HepG2 (cell line): ENCODE results near the gene TSPAN3. TPM values are rescaled to one million over a fixed set of nuclear protein-coding genes. Genes with fewer than 3 reads are reported as not detected.
A peak's percentile ranks its signal among the peaks of the same experiment; 100 is the strongest.

Source experiments
- BRCA1 ChIP-seq: sonication (generic); formaldehyde crosslinking; IDR thresholded peaks from 2 replicates; pipeline ENCODE4 v1.4.0; 2020; ENCODE audit warnings: missing genetic modification reagents
- BRF2 ChIP-seq: sonication (generic); formaldehyde crosslinking; IDR thresholded peaks from 2 replicates; pipeline ENCODE4 v1.8.1; 2022; ENCODE audit warnings: mild to moderate bottlenecking, missing genetic modification reagents
- CERS6 ChIP-seq: sonication (generic); formaldehyde crosslinking; IDR thresholded peaks from 2 replicates; pipeline ENCODE4 v1.5.0; 2020; ENCODE audit warnings: missing genetic modification reagents
- CHD4 ChIP-seq: fragments of 200-600 bp; sonication (generic); IDR thresholded peaks from 2 replicates; pipeline ENCODE4 v1.7.0; 2017; ENCODE audit warnings: mild to moderate bottlenecking, low read length, borderline replicate concordance
- DPF2 ChIP-seq: sonication (generic); formaldehyde crosslinking; IDR thresholded peaks from 2 replicates; pipeline ENCODE4 v1.4.0; 2020; ENCODE audit warnings: mild to moderate bottlenecking, low read depth, missing genetic modification reagents, borderline replicate concordance
- DR1 ChIP-seq: sonication (generic); formaldehyde crosslinking; IDR thresholded peaks from 2 replicates; pipeline ENCODE4 v1.8.0; 2021; ENCODE audit warnings: mild to moderate bottlenecking, missing genetic modification reagents, inconsistent platforms
- E2F5 ChIP-seq: sonication (generic); formaldehyde crosslinking; conservative IDR thresholded peaks from 2 replicates; pipeline ENCODE4 v1.4.0; 2020; ENCODE audit warnings: missing genetic modification reagents
- FOXA1 ChIP-seq, 2 experiments: fragments of 450-650 bp in 1 of 2; sonication (generic) in 1 of 2; formaldehyde crosslinking in 1 of 2; IDR thresholded peaks; 2 replicates each; pipeline versions ENCODE4 v1.4.0 to v1.6.1; 2016 to 2020; ENCODE audit warnings: missing genetic modification reagents in 1 of 2
- GATAD1 ChIP-seq: IDR thresholded peaks from 2 replicates; pipeline ENCODE4 v1.6.1; 2016; ENCODE audit warnings: missing genetic modification reagents, missing compliant biosample characterization
- HCFC1 ChIP-seq: fragments of 150-350 bp; IDR thresholded peaks from 2 replicates; pipeline ENCODE4 v1.6.1; 2014; ENCODE audit warnings: low read depth, low read length
- IKZF4 ChIP-seq: sonication (generic); formaldehyde crosslinking; IDR thresholded peaks from 2 replicates; pipeline ENCODE4 v1.5.1; 2020; ENCODE audit warnings: borderline replicate concordance, mild to moderate bottlenecking, low read depth, missing genetic modification reagents; ENCODE audit errors: not compliant biosample characterization
- KAT8 ChIP-seq: IDR thresholded peaks from 2 replicates; pipeline ENCODE4 v1.6.1; 2016; ENCODE audit warnings: missing genetic modification reagents, missing compliant biosample characterization
- KDM2A ChIP-seq: sonication (generic); formaldehyde crosslinking; IDR thresholded peaks from 2 replicates; pipeline ENCODE4 v1.4.0; 2020; ENCODE audit warnings: low read depth, missing genetic modification reagents, borderline replicate concordance
- MAF1 ChIP-seq: sonication (generic); formaldehyde crosslinking; IDR thresholded peaks from 2 replicates; pipeline ENCODE4 v1.5.0; 2020; ENCODE audit warnings: missing genetic modification reagents, borderline replicate concordance
- PAWR ChIP-seq: sonication (generic); formaldehyde crosslinking; IDR thresholded peaks from 2 replicates; pipeline ENCODE4 v1.4.0; 2020; ENCODE audit warnings: missing genetic modification reagents, mild to moderate bottlenecking, borderline replicate concordance
- RFX3 ChIP-seq: IDR thresholded peaks from 2 replicates; pipeline ENCODE4 v1.6.1; 2016; ENCODE audit warnings: missing biosample characterization, missing genetic modification reagents
- RXRA ChIP-seq: sonication (generic); formaldehyde crosslinking; IDR thresholded peaks from 2 replicates; pipeline ENCODE4 v1.5.1; 2020; ENCODE audit warnings: missing genetic modification reagents
- WIZ ChIP-seq: sonication (generic); formaldehyde crosslinking; IDR thresholded peaks from 2 replicates; pipeline ENCODE4 v1.5.1; 2020; ENCODE audit warnings: mild to moderate bottlenecking, missing genetic modification reagents
- ZBTB25 ChIP-seq: IDR thresholded peaks from 2 replicates; pipeline ENCODE4 v1.6.1; 2018; ENCODE audit warnings: missing genetic modification reagents
- ZBTB42 ChIP-seq: sonication (generic); formaldehyde crosslinking; IDR thresholded peaks from 2 replicates; pipeline ENCODE4 v1.5.0; 2020; ENCODE audit warnings: mild to moderate bottlenecking, missing genetic modification reagents
- ZC3H4 ChIP-seq: sonication (generic); formaldehyde crosslinking; IDR thresholded peaks from 2 replicates; pipeline ENCODE4 v1.4.0; 2020; ENCODE audit warnings: missing genetic modification reagents, borderline replicate concordance
- ZFP82 ChIP-seq: sonication (generic); formaldehyde crosslinking; IDR thresholded peaks from 2 replicates; pipeline ENCODE4 v1.5.1; 2020; ENCODE audit warnings: mild to moderate bottlenecking, missing genetic modification reagents, borderline replicate concordance
- ZMYM2 ChIP-seq: sonication (generic); formaldehyde crosslinking; IDR thresholded peaks from 2 replicates; pipeline ENCODE4 v1.8.0; 2022; ENCODE audit warnings: mild to moderate bottlenecking, missing genetic modification reagents
- ZNF225 ChIP-seq: sonication (generic); formaldehyde crosslinking; IDR thresholded peaks from 2 replicates; pipeline ENCODE4 v1.4.0; 2020; ENCODE audit warnings: mild to moderate bottlenecking, missing genetic modification reagents
- ZNF260 ChIP-seq: sonication (generic); formaldehyde crosslinking; IDR thresholded peaks from 2 replicates; pipeline ENCODE4 v1.4.0; 2020; ENCODE audit warnings: missing genetic modification reagents, low read depth, mild to moderate bottlenecking, borderline replicate concordance
- ZNF781 ChIP-seq: sonication (generic); formaldehyde crosslinking; IDR thresholded peaks from 2 replicates; pipeline ENCODE4 v1.5.1; 2020; ENCODE audit warnings: borderline replicate concordance, mild to moderate bottlenecking, missing genetic modification reagents; ENCODE audit errors: not compliant biosample characterization
- ZNF788 ChIP-seq: sonication (generic); formaldehyde crosslinking; IDR thresholded peaks from 2 replicates; pipeline ENCODE4 v1.5.0; 2020; ENCODE audit warnings: mild to moderate bottlenecking, missing genetic modification reagents, borderline replicate concordance
- polyA plus RNA-seq, 8 experiments: library from polyadenylated mRNA; depleted of rRNA in 3 of 8; stranded (reverse) in 7 of 8; unstranded in 1 of 8; fragments of >200 nt; fragmentation: Illumina TruSeq in 4 of 8; extraction: Trizol in 4 of 8; gene quantifications; 2 replicates each; pipeline versions ENCODE4 v1.2.1 to v1.2.3, GENCODE V29; 2011 to 2016; ENCODE audit warnings: low read depth in 4 of 8, missing spikeins in 1 of 8, mixed read lengths in 1 of 8; ENCODE audit not compliant: insufficient read depth in 1 of 8
- total RNA-seq, 5 experiments: library from RNA; depleted of rRNA; stranded (reverse); fragments of >200 nt; fragmentation: Illumina TruSeq; extraction: Trizol; gene quantifications; 2 replicates each; pipeline ENCODE4 v1.2.3, GENCODE V29; 2016; ENCODE audit warnings: low read depth in 1 of 5

TSPAN3 gene
- total and polyA plus RNA-seq, 2 of the 13 experiments (the other 11 are each of a cell fraction or from before 2014, with no cell fraction given): 167 to 170 TPM

- TF ChIP-seq CHD4 (no peak), BRCA1 (CRISPR knock-in tag) (0 out of 2 replicates have a peak, but pooled peaks have one; percentile 44), RFX3 (CRISPR knock-in tag) (no peak), MAF1 (CRISPR knock-in tag) (no peak), DPF2 (CRISPR knock-in tag) (peak; percentile 66; the same call in 1 of the 2 replicates), ZBTB25 (CRISPR knock-in tag) (0 out of 2 replicates have a peak, but pooled peaks have one; percentile 41), ZNF788 (no peak; the same call in 1 of the 2 replicates), KAT8 (CRISPR knock-in tag) (peak; percentile 72), ZFP82 (CRISPR knock-in tag) (no peak), GATAD1 (CRISPR knock-in tag) (peak; percentile 57), FOXA1 (IDR thresholded peaks at IDR 0.05) (no peak), FOXA1 (CRISPR knock-in tag; IDR thresholded peaks at IDR 0.05) (no peak), ZBTB42 (CRISPR knock-in tag) (no peak), ZNF260 (no peak), PAWR (CRISPR knock-in tag) (no peak), KDM2A (CRISPR knock-in tag) (peak; percentile 72), CERS6 (CRISPR knock-in tag) (no peak), HCFC1 (no peak), DR1 (CRISPR knock-in tag) (no peak), E2F5 (CRISPR knock-in tag) (no peak), ZMYM2 (CRISPR knock-in tag) (0 out of 2 replicates have a peak, but pooled peaks have one; percentile 39), ZC3H4 (CRISPR knock-in tag) (no peak), ZNF225 (CRISPR knock-in tag) (no peak), WIZ (0 out of 2 replicates have a peak, but pooled peaks have one; percentile 61), BRF2 (peak; percentile 44; the same call in 1 of the 2 replicates), ZNF781 (CRISPR knock-in tag) (no peak), IKZF4 (CRISPR knock-in tag) (no peak), RXRA (CRISPR knock-in tag) (peak; percentile 92)
Measured at GRCh38 chr15:77032052-77032646, 38.8 kb downstream of the TSPAN3 start (continued).
